NCI-H510A (cell line): ENCODE data around the gene NSMCE3.

Experiments
- DNase-seq: peaks from one replicate; lab custom pipeline; 2025; lab: John Stamatoyannopoulos, UW

Gene NSMCE3

GRCh38 chr15:29222129-29222853 lies 47.3 kb downstream of the NSMCE3 start:
- DNase-seq = no peak

- no peak for DNase-seq
These were observed 48.8 kb downstream of the NSMCE3 start for GRCh38 chr15:29220852-29221251.

GRCh38 chr15:29216955-29217354 lies 52.7 kb downstream of the NSMCE3 start:
- no peak for DNase-seq
